PFSK-1 (cell line): ENCODE measurements around the gene SLC25A25.

Experiments
- TAF1 ChIP-seq: IDR thresholded peaks from 2 replicates; pipeline ENCODE4 v1.6.1; 2012; ENCODE audit warnings: low read length, control low read depth, borderline replicate concordance; ENCODE audit not compliant: insufficient read depth
- TF ChIP-seq, protein P1 (sequence below), 2 experiments: IDR thresholded peaks; 2 replicates each; pipeline versions ENCODE4 v1.6.1 to v1.8.0; 2011 to 2012; ENCODE audit warnings: low read depth in 2 of 2, low read length in 2 of 2, control low read depth in 1 of 2, inconsistent platforms in 1 of 2, mild to moderate bottlenecking in 1 of 2, moderate library complexity in 1 of 2; ENCODE audit not compliant: insufficient read depth in 1 of 2

DNA sequence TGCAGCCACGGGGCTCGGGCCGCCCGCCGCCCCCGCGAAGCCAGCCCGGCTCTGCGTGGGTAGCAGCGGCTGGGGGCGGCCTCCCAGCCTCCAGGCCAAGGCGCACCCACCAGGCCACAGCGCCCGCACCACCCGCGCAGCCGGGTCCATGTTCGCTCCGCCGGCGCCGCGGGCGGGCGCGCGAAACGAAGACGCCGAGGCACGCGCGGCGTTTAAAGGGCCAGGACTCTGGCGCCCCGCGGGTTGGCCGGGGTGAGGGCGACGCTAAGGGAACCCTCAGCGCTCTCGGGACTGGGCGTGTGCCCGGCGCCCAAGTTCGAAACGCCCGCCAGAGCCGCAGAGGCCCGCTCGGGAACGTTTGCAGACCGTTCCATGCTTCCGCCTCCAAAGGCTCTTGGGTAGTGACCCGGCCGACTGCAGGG is 59.5 kb downstream of the SLC25A25 start, which contains the start of gene PTGES2:
- TF ChIP-seq TAF1, result no peak
- TF ChIP-seq, protein P1, sequence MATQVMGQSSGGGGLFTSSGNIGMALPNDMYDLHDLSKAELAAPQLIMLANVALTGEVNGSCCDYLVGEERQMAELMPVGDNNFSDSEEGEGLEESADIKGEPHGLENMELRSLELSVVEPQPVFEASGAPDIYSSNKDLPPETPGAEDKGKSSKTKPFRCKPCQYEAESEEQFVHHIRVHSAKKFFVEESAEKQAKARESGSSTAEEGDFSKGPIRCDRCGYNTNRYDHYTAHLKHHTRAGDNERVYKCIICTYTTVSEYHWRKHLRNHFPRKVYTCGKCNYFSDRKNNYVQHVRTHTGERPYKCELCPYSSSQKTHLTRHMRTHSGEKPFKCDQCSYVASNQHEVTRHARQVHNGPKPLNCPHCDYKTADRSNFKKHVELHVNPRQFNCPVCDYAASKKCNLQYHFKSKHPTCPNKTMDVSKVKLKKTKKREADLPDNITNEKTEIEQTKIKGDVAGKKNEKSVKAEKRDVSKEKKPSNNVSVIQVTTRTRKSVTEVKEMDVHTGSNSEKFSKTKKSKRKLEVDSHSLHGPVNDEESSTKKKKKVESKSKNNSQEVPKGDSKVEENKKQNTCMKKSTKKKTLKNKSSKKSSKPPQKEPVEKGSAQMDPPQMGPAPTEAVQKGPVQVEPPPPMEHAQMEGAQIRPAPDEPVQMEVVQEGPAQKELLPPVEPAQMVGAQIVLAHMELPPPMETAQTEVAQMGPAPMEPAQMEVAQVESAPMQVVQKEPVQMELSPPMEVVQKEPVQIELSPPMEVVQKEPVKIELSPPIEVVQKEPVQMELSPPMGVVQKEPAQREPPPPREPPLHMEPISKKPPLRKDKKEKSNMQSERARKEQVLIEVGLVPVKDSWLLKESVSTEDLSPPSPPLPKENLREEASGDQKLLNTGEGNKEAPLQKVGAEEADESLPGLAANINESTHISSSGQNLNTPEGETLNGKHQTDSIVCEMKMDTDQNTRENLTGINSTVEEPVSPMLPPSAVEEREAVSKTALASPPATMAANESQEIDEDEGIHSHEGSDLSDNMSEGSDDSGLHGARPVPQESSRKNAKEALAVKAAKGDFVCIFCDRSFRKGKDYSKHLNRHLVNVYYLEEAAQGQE (IDR thresholded peaks at IDR 0.05; ENCODE audit: insufficient read depth in 1 of 2, low read depth in 2 of 2, low read length in 2 of 2), result no peak
